Activated CD8-positive, alpha-beta T cell treated with anti-CD3 and anti-CD28 coated beads, Interleukin-2, amount 10 ng/mL, durations not matched to agents 7 days and 5 days (primary cell): ENCODE measurements around the gene CLPTM1. TPM values are rescaled to one million over a fixed set of nuclear protein-coding genes. Genes with fewer than 3 reads are reported as not detected.

Experiments
- ATAC-seq: fragments of 150-1000 bp; cut with Tn5 transposase; one replicate; pipeline ENCODE4 v1.10.0; 2021; ENCODE audit warnings: moderate library complexity
- CTCF ChIA-PET: fragments of 350-600 bp; sonication (Branson Sonifier 250); formaldehyde crosslinking; loops from one replicate; lab custom pipeline; 2021; ENCODE audit warnings: antibody characterized with exemption; lab: Charles Lee
- POLR2A ChIA-PET: fragments of 350-600 bp; sonication (Branson Sonifier 250); formaldehyde crosslinking; loops from one replicate; lab custom pipeline; 2021; ENCODE audit warnings: antibody characterized with exemption; lab: Charles Lee
- DNase-seq: peaks from one replicate; pipeline ENCODE4 v3.0.0-alpha.2; 2020
- H3K27ac Mint-ChIP-seq: one replicate; pipeline ENCODE4 v1.8.0; 2021; ENCODE audit warnings: mild to moderate bottlenecking, mixed read lengths
- H3K27me3 Mint-ChIP-seq: one replicate; pipeline ENCODE4 v1.8.0; 2021; ENCODE audit warnings: low read depth, mixed read lengths
- H3K36me3 Mint-ChIP-seq: one replicate; pipeline ENCODE4 v1.8.0; 2021; ENCODE audit warnings: low read depth, mixed read lengths
- H3K4me1 Mint-ChIP-seq: one replicate; pipeline ENCODE4 v1.8.0; 2021; ENCODE audit warnings: low read depth, mixed read lengths
- H3K4me3 Mint-ChIP-seq: one replicate; pipeline ENCODE4 v1.8.0; 2021; ENCODE audit warnings: mild to moderate bottlenecking, mixed read lengths
- H3K9me3 Mint-ChIP-seq: one replicate; pipeline ENCODE4 v1.8.0; 2022; ENCODE audit warnings: mixed read lengths; ENCODE audit not compliant: insufficient read depth
- total RNA-seq, 2 experiments: library from RNA; stranded (reverse); gene quantifications; one replicate each; pipeline ENCODE4 v1.2.3, GENCODE V29; 2021

CLPTM1 gene
- total RNA-seq, 2 experiments from 2014 or later = 65.5 to 67.8 TPM

- H3K4me1 Mint-ChIP-seq = peaks cover 8% of the 10 kb centered on the region
- ChIA-PET POLR2A (no interaction called here), CTCF (no interaction called here)
- no peak overlapping the region for H3K4me3 Mint-ChIP-seq
- DNase-seq (no peak), ATAC-seq (no peak)
- H3K9me3 Mint-ChIP-seq = no peaks in the 10 kb centered on the region
- H3K36me3 Mint-ChIP-seq = no peaks in the 10 kb centered on the region
- no peaks in the 10 kb centered on the region for H3K27me3 Mint-ChIP-seq
- no peak overlapping the region for H3K27ac Mint-ChIP-seq
Measured at GRCh38 chr19:45019187-45019586, 64.0 kb downstream of the CLPTM1 start.

GRCh38 chr19:45020071-45020470 is 64.9 kb downstream of the CLPTM1 start:
- Mint-ChIP-seq H3K36me3 (no peaks in the 10 kb centered on the region), H3K4me3 (no peak overlapping the region), H3K27ac (no peak overlapping the region), H3K9me3 (no peaks in the 10 kb centered on the region), H3K27me3 (no peaks in the 10 kb centered on the region), H3K4me1 (peaks cover 8% of the 10 kb centered on the region)
- ATAC-seq = no peak
- ChIA-PET POLR2A (interaction anchor here (0.6 kb wide), 1 partner anchor 8 kb away, joined by 3 read pairs; no protein-coding TSS in a partner anchor), CTCF (no interaction called here)
- no peak for DNase-seq

- CTCF ChIA-PET = no interaction called here
- no peak overlapping the region for H3K27ac Mint-ChIP-seq
- POLR2A ChIA-PET = interaction anchor here (0.6 kb wide), 1 partner anchor 11 kb away, joined by 3 read pairs; no protein-coding TSS in a partner anchor
- no peaks in the 10 kb centered on the region for H3K27me3 Mint-ChIP-seq
- DNase-seq (no peak), ATAC-seq (no peak)
- H3K4me1 Mint-ChIP-seq = peaks cover 2% of the 10 kb centered on the region
- H3K36me3 Mint-ChIP-seq = no peaks in the 10 kb centered on the region
- H3K9me3 Mint-ChIP-seq = no peaks in the 10 kb centered on the region
- H3K4me3 Mint-ChIP-seq = no peak overlapping the region
Measured at GRCh38 chr19:45021971-45022370, 66.8 kb downstream of the CLPTM1 start.

GRCh38 chr19:45023048-45023447 is 67.9 kb downstream of the CLPTM1 start:
- no peak for DNase-seq
- Mint-ChIP-seq H3K27me3 (no peaks in the 10 kb centered on the region), H3K36me3 (no peaks in the 10 kb centered on the region), H3K27ac (no peak overlapping the region), H3K4me1 (no peaks in the 10 kb centered on the region), H3K9me3 (no peaks in the 10 kb centered on the region), H3K4me3 (no peak overlapping the region)
- ChIA-PET CTCF (no interaction called here), POLR2A (interaction anchor here (0.6 kb wide), 1 partner anchor 120 kb away, joined by 4 read pairs; no protein-coding TSS in a partner anchor)
- no peak for ATAC-seq

- Mint-ChIP-seq H3K4me1 (no peaks in the 10 kb centered on the region), H3K36me3 (peaks cover 2% of the 10 kb centered on the region), H3K9me3 (no peaks in the 10 kb centered on the region), H3K4me3 (no peak overlapping the region), H3K27me3 (no peaks in the 10 kb centered on the region), H3K27ac (no peak overlapping the region)
- POLR2A ChIA-PET = no interaction called here
- DNase-seq (no peak), ATAC-seq (no peak)
- CTCF ChIA-PET = no interaction called here
Measured at GRCh38 chr19:45025264-45025663, 70.1 kb downstream of the CLPTM1 start.

GRCh38 chr19:45027371-45027770 is 72.2 kb downstream of the CLPTM1 start:
- Mint-ChIP-seq H3K36me3 (peaks cover 5% of the 10 kb centered on the region), H3K4me3 (no peak overlapping the region), H3K27me3 (no peaks in the 10 kb centered on the region), H3K9me3 (no peaks in the 10 kb centered on the region), H3K4me1 (no peaks in the 10 kb centered on the region), H3K27ac (no peak overlapping the region)
- CTCF ChIA-PET = interaction anchor here (2.5 kb wide), 1 partner anchor 10 kb away, joined by 6 read pairs; no protein-coding TSS in a partner anchor
- POLR2A ChIA-PET = no interaction called here
- no peak for DNase-seq
- no peak for ATAC-seq

GRCh38 chr19:45030825-45031224 is 75.6 kb downstream of the CLPTM1 start:
- H3K27ac Mint-ChIP-seq = no peak overlapping the region
- CTCF ChIA-PET = no interaction called here
- POLR2A ChIA-PET = no interaction called here
- no peaks in the 10 kb centered on the region for H3K4me1 Mint-ChIP-seq
- H3K36me3 Mint-ChIP-seq = peaks cover 16% of the 10 kb centered on the region
- no peak overlapping the region for H3K4me3 Mint-ChIP-seq
- ATAC-seq (no peak), DNase-seq (no peak)
- no peaks in the 10 kb centered on the region for H3K9me3 Mint-ChIP-seq
- H3K27me3 Mint-ChIP-seq = no peaks in the 10 kb centered on the region

GRCh38 chr19:45032421-45032820 is 77.2 kb downstream of the CLPTM1 start:
- Mint-ChIP-seq H3K4me1 (no peaks in the 10 kb centered on the region), H3K27ac (no peak overlapping the region), H3K36me3 (peaks cover 18% of the 10 kb centered on the region), H3K4me3 (no peak overlapping the region), H3K9me3 (no peaks in the 10 kb centered on the region), H3K27me3 (no peaks in the 10 kb centered on the region)
- ChIA-PET POLR2A (no interaction called here), CTCF (no interaction called here)
- DNase-seq = no peak
- ATAC-seq = no peak

GRCh38 chr19:45035755-45036154 is 80.6 kb downstream of the CLPTM1 start:
- Mint-ChIP-seq H3K36me3 (peaks cover 29% of the 10 kb centered on the region), H3K27ac (no peak overlapping the region), H3K9me3 (no peaks in the 10 kb centered on the region), H3K27me3 (no peaks in the 10 kb centered on the region), H3K4me1 (peaks cover 17% of the 10 kb centered on the region), H3K4me3 (no peak overlapping the region)
- DNase-seq (no peak), ATAC-seq (no peak)
- POLR2A ChIA-PET = interaction anchor here (1.5 kb wide), 1 partner anchor 34 kb away, joined by 5 read pairs; the partner anchor contains the start of gene RELB
- CTCF ChIA-PET = interaction anchor here (1.2 kb wide), 1 partner anchor 24 kb away, joined by 3 read pairs; no protein-coding TSS in a partner anchor

- peaks cover 38% of the 10 kb centered on the region for H3K36me3 Mint-ChIP-seq
- no peaks in the 10 kb centered on the region for H3K27me3 Mint-ChIP-seq
- POLR2A ChIA-PET = interaction anchor here (2.7 kb wide), 1 partner anchor 37 kb away, joined by 26 read pairs; the partner anchor contains the start of gene RELB
- DNase-seq (no peak), ATAC-seq (no peak)
- CTCF ChIA-PET = interaction anchor here (2.0 to 2.8 kb wide), 3 partner anchors 21 to 83 kb away, joined by 5 to 24 read pairs (median 13); partner anchors contain the start of gene CLPTM1
- H3K27ac Mint-ChIP-seq = peak overlapping the region; percentile 63
- H3K4me3 Mint-ChIP-seq = peak overlapping the region; percentile 51
- no peaks in the 10 kb centered on the region for H3K9me3 Mint-ChIP-seq
- peaks cover 28% of the 10 kb centered on the region for H3K4me1 Mint-ChIP-seq
Measured at GRCh38 chr19:45037393-45038169, 82.4 kb downstream of the CLPTM1 start.

GRCh38 chr19:45038931-45039893 is 84.0 kb downstream of the CLPTM1 start, which contains the start of gene CLASRP:
TSS of gene CLASRP (plus strand) at chr19:45039045. CDS start at chr19:45040213, 1,168 bp downstream.
- peak within 1 kb of the TSS; percentile 94 for H3K27ac Mint-ChIP-seq
- POLR2A ChIA-PET = interaction anchor here (0.7 to 2.7 kb wide), 8 partner anchors 10 to 334 kb away, joined by 3 to 26 read pairs (median 4); partner anchors contain the start of genes BLOC1S3, GEMIN7, RELB and TRAPPC6A
- H3K9me3 Mint-ChIP-seq = no peaks in the 10 kb centered on the region
- peaks cover 40% of the 10 kb centered on the region for H3K36me3 Mint-ChIP-seq
- CTCF ChIA-PET = interaction anchor here (0.8 to 2.8 kb wide), 9 partner anchors 10 to 209 kb away, joined by 3 to 24 read pairs (median 4); partner anchors contain the start of gene CLPTM1
- peaks cover 28% of the 10 kb centered on the region for H3K4me1 Mint-ChIP-seq
- DNase-seq (peak; percentile 92), ATAC-seq (peak; percentile 94)
- no peaks in the 10 kb centered on the region for H3K27me3 Mint-ChIP-seq
- H3K4me3 Mint-ChIP-seq = peak within 1 kb of the TSS; percentile 90
